ENCODE results near the gene CACNA1H.
"Not testable (repeated sequence)": the region's sequence is repeated elsewhere in the genome, so short reads cannot be mapped to it uniquely, and the experiment has no call there.

Gene CACNA1H

DNA sequence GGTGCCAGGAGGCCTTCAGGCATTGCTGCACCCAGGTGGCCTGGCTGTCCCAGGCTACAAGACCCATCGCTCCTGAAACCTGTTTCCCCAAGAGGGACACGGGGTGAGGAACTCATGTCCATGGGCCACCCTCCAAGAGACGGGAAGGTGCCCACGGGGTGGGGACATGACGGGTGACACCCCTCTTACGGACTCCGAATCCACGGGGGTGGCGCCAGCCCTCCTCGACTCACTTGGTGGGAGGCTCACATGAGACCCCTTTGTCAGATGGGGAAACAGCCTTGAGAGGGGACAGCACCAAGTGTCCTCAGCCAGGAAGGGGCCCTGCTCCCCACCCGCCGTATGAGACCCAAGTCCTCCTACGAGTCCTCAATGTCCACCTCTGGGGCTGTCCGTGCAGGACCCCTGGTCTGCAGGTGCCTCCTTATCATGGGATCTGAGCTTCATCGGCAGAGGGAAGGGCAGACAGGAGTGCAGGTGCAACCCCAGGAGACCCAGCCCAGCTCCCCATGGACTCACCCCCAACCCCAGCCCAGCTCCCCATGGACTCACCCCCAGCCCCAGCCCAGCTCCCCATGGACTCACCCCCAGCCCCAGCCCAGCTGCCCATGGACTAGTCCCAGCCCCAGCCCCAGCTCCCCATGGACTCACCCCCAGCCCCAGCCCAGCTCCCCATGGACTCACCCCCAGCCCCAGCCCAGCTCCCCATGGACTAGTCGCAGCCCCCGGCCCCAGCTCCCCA, 77.7 kb downstream of the CACNA1H start:
- DNase-seq, result not testable (repeated sequence)

DNA sequence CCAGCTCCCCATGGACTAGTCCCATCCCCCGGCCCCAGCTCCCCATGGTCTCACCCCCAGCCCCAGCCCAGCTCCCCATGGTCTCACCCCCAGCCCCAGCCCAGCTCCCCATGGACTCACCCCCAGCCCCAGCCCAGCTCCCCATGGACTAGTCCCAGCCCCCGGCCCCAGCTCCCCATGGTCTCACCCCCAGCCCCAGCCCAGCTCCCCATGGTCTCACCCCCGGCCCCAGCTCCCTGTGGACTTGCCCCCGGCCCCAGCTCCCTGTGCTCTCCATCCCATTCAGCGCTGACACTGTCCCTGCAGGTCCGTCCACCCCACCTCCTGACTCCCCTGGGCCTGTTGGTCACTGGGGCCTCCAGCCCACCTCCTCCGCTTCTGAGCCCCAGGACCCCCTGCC, 78.4 kb downstream of the CACNA1H start:
- DNase-seq, result not testable (repeated sequence)

GRCh38 chr16:1232049-1232748, 79.3 kb downstream of the CACNA1H start:
- DNase-seq, result not testable (repeated sequence)

- DNase-seq, result not testable (repeated sequence)
Observed at GRCh38 chr16:1236659-1237058, 83.8 kb downstream of the CACNA1H start.

GRCh38 chr16:1237990-1238389, 85.1 kb downstream of the CACNA1H start:
- DNase-seq, result no peak

- not testable (repeated sequence) for DNase-seq
Observed at GRCh38 chr16:1238909-1239308, 86.0 kb downstream of the CACNA1H start.

DNA sequence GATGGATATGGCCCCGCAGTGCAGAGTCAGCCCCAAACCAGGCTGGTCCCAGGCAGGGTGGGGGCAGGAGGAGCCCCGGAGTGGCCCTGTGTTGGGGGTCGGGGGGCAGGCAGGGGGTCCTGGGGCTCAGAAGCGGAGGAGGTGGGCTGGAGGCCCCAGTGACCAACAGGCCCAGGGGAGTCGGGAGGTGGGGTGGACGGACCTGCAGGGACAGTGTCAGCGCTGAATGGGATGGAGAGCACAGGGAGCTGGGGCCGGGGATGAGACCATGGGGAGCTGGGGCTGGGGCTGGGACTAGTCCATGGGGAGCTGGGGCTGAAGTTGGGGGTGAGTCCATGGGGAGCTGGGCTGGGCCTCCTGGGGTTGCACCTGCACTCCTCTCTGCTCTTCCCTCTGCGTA, 86.7 kb downstream of the CACNA1H start:
- not testable (repeated sequence) for DNase-seq

DNA sequence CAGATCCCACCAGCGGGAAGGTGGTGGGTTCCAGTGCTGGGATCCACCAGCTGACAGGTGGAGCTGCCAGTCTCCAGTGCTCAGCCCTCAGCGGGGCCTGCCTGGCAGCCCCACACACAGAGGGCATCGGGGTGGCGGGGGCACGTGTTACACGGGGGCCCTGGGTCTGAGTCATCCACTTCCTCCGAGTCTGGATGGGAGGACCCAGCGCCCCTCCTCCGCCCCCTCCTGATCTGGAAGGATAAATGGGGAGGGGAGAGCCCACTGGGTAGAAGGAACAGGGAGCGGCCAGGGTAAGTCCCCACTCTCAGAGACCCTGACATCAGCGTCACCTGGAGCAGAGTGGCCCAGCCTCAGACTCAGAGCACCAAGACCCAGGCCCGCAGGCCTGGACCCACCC, 87.5 kb downstream of the CACNA1H start, which contains the start of gene TPSAB1:
Gene TPSAB1, plus strand, starts transcription at position 270 of the 400 bp plus-strand sequence. CDS start 234 bp downstream, outside the sequence.
- not testable (repeated sequence) for DNase-seq

DNA sequence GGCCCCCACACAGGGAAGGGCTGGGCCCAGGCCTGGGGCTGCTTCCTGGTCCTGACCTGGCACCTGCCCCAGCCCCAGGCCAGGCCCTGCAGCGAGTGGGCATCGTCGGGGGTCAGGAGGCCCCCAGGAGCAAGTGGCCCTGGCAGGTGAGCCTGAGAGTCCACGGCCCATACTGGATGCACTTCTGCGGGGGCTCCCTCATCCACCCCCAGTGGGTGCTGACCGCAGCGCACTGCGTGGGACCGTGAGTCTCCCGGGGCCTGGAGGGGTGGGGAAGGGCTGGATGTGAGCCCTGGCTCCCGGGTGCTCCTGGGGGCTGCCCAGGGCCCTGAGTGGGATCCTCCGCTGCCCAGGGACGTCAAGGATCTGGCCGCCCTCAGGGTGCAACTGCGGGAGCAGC, 88.2 kb downstream of the CACNA1H start:
- DNase-seq, result not testable (repeated sequence)

DNA sequence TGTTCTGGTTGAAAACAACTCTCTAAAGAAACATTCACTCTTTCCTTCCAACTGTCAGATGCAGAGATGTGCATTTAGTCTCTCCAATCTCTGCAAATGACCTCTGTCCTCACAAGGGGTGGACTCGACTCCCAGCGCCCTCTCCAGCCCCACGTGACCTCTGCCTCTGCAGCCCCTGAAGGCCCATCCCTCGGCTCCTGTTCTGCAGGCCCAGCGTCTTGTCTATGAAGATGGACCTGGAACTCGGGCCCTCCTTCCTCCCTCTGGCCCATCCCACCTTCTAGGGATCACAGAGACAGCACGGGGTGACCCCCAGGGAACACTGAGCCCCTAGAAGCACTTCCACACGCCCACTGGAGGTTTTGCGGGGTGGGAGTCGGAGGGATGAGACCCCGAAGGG, 90.5 kb downstream of the CACNA1H start:
- not testable (repeated sequence) for DNase-seq

- not testable (repeated sequence) for DNase-seq
Observed at GRCh38 chr16:1243907-1244850, 91.3 kb downstream of the CACNA1H start.

DNA sequence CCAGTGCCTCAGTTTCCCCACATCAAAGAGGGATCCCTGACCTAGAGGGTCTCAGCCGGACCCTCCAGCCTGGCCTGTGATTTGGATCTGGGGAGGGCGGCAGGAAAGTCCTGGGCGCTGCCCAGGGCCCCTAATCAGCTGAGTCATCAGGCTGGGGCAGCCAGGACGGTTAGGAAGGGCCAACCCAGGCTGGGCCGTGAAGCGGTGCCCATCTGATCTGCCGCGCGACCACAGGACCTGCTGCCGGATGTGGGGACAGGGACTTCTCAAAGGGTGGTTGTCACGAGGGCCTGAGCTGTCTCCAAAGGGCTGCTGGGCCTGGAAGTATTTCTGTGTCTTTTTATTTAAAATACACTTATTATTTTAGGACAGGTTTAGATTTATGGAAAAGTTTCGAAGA, 92.0 kb downstream of the CACNA1H start:
- no peak for DNase-seq

- DNase-seq, result no peak
Observed at GRCh38 chr16:1245452-1246020, 92.6 kb downstream of the CACNA1H start.

- DNase-seq, result not testable (repeated sequence)
Observed at GRCh38 chr16:1247903-1248537, 95.1 kb downstream of the CACNA1H start.

DNA sequence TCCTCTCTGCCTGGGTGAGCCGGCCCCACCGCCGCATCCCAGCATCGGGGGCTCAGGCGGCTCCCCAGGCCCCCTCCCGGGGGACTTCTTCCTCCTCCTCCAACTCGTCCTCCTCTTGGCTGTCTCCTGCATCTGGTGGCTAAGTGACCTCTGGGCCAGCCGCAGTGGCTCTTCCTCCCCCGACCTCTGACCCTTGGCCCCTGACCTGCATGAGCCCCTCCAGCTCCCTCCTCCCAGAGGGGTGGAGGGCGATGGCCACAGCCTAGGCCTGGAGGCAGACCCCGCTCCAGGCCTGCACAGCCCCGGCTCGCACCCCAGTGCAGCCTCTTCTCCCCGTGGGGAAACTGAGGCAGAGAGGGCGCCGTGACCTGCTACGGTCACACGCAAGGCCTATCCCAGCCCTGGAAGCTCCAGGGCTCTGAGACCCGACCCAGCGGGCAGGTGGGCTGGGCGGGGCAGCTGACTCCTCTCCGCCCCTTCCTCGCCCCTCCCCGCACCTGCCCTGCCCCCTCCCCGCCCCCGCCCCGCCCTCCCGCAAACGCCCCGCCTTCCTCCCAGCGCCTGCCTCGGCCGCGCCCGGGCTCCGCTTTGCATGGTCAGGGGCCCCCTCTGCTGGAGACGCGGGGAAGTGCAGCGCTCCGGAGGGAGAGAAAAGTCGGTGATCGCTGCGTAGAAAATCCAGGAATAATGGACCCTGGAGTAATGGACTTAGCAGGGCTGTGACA, 96.3 kb downstream of the CACNA1H start:
- DNase-seq, result not testable (repeated sequence)

- not testable (repeated sequence) for DNase-seq
Observed at GRCh38 chr16:1253701-1254364, 100.9 kb downstream of the CACNA1H start.

DNA sequence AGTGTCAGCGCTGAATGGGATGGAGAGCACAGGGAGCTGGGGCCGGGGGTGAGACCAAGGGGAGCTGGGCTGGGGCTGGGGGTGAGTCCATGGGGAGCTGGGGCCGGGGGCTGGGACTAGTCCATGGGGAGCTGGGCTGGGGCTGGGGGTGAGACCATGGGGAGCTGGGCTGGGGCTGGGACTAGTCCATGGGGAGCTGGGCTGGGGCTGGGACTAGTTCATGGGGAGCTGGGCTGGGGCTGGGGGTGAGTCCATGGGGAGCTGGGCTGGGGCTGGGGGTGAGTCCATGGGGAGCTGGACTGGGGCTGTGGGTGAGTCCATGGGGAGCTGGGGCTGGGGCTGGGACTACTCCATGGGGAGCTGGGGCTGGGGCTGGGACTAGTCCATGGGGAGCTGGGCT, 101.9 kb downstream of the CACNA1H start:
- not testable (repeated sequence) for DNase-seq

GRCh38 chr16:1255276-1256122, 102.6 kb downstream of the CACNA1H start, which contains the start of gene TPSD1:
Gene TPSD1, plus strand, starts transcription at chr16:1256069. Its CDS starts 212 bp downstream, at chr16:1256281.
- not testable (repeated sequence) for DNase-seq

DNA sequence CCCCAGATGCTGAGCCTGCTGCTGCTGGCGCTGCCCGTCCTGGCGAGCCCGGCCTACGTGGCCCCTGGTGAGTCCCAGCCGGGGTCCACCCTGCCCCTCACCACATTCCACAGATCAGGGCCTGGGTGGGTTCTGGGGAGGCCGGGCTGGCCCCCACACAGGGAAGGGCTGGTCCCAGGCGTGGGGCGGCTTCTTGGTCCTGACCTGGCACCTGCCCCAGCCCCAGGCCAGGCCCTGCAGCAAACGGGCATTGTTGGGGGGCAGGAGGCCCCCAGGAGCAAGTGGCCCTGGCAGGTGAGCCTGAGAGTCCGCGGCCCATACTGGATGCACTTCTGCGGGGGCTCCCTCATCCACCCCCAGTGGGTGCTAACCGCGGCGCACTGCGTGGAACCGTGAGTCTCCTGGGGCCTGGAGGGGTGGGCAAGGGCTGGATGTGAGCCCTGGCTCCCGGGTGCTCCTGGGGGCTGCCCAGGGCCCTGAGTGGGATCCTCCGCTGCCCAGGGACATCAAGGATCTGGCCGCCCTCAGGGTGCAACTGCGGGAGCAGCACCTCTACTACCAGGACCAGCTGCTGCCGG, 103.5 kb downstream of the CACNA1H start:
- not testable (repeated sequence) for DNase-seq

Measured in T-helper 9 cell (primary cell).